ENCODE results near the gene NLGN3.

NLGN3 gene

DNA sequence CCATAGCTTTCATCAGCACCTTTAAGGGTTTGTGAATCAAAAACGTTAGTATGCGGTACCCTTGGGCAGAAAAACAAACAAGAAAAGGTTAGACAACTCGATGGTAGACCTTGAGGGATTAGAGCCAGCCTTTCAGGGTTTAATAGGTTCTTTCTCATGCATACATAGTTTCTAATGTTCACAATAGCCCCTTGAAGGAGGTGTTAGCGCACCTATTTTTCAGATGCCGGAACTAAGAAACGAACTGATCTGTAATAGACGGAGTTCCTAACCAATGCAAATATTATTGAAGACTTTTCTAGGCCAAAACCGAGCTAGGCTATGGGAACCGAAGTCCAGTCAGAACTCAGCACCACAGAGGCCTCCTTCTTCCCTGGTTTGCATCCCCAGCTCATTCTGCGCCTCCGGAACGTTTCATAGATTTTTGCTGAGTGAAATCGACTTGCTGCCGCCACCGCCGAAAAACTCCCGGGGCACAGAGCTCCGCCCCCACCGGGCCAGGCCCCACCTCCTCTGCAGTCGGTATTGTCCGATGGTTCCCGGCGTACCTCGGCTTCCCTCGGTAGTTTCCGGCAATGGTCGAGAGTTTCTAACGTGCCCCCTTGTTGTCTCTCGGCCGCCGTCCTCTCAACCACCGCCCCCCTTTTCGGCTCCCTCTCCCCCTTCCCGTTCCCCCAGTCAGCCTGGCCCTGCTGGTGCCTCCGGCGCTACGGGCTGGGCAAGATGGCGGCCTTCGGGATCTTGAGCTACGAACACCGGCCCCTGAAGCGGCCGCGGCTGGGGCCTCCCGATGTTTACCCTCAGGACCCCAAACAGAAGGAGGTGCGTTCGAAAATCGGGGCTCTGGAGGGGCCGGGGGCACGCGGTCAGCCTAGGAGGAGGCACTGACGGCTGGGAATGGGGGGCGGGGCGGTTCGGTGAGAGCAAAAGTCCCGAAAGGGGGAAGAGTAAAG lies 26.3 kb upstream of the NLGN3 start, which contains the start of gene MED12:
TSS of gene MED12 (plus strand) at position 565 of the 953 bp plus-strand sequence. CDS start at position 724, 159 bp downstream.
- DNase-seq (ENCODE audit: low read depth), result peak; percentile 22

DNA sequence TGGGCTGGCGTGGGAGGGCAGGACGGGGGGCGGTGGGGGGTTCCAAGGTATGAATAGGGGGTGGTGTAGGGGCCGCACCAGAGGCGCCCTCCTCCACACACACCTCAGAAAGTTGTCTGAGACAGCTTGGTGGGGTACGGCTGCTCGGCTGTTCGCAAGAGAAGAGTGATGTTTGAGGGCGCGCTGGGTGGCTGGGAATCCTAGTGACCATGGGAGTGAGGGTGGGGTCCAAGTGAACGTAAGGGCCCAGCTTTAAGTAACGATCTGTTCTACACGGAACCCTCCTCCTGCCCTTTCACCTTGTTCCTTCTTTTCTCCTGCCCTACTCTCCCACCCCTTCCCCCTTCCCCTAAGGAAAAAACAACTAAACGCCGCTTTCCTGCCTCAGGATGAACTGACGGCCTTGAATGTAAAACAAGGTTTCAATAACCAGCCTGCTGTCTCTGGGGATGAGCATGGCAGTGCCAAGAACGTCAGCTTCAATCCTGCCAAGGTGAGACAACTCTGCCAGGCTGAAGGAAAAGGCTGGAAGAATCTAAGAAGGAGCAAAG lies 25.6 kb upstream of the NLGN3 start:
- DNase-seq (ENCODE audit: low read depth), result no peak

DNA sequence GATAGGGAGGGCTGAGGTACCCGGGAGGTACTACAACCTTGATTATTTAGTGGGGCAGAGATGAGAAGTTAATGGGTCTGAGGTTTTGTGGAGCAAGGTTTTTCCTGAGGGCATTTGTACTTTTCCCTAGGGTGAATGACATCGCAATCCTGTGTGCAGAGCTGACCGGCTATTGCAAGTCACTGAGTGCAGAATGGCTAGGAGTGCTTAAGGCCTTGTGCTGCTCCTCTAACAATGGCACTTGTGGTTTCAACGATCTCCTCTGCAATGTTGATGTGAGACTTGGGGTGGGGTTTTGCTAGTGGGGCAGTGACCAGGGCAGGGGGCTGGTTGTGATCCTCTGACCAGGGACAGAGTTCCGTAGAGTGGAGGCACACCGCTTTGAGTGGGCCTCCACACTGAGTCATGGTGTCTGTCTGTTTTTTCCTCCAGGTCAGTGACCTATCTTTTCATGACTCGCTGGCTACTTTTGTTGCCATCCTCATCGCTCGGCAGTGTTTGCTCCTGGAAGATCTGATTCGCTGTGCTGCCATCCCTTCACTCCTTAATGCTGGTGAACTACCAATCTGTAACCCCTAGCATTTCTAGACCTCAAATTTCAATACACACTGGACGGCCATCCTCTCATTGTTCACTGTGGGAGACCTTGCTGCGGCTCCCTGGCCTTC lies 16.3 kb upstream of the NLGN3 start:
- no peak for DNase-seq (ENCODE audit: low read depth)

DNA sequence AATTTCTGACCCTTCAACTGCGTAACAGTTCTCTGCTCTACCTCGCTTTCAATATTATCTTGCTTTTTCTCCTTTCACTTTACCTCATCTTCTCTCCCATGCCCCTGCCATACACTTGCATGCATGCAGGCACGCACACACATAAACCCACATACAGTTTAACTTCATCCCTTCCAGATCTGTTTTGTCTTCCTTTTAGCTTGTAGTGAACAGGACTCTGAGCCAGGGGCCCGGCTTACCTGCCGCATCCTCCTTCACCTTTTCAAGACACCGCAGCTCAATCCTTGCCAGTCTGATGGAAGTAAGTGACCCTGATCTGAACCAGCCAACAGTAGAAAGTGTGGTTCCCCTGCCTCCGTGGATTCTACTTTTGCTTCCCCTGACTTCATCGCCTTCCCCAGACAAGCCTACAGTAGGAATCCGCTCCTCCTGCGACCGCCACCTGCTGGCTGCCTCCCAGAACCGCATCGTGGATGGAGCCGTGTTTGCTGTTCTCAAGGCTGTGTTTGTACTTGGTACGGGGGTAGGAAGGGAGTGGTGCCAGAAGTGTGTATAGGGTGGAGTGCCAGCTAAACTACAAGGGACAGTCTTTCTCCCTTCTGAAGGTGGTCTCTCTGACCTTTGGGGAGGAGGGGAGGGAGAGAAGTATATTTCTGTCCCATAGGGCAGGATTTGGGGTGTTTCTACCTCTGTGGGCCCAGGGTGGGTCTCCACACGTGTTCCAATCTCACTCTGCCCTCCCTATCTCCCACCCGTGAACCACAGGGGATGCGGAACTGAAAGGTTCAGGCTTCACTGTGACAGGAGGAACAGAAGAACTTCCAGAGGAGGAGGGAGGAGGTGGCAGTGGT lies 15.5 kb upstream of the NLGN3 start:
- DNase-seq (ENCODE audit: low read depth), result no peak

DNA sequence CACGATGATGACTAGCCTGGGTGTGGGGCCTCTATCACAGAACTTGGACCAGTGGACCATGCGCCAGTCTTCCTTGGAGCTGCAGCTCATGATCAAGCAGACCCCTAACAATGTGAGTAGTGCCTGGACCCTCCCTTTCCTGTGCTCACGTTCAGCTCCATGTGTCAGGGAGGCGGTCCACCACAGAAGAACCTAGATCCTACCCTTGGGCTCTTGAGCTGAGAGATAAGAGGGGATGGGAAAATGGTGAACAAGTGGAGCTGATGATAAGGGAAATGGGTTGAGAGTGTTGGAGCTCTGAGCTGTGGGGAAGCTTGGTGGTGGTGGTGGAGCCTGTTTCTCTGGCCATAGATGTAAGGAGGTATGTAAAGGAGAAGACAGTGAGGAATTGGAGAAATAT lies 13.1 kb upstream of the NLGN3 start:
- DNase-seq (ENCODE audit: low read depth), result no peak

DNA sequence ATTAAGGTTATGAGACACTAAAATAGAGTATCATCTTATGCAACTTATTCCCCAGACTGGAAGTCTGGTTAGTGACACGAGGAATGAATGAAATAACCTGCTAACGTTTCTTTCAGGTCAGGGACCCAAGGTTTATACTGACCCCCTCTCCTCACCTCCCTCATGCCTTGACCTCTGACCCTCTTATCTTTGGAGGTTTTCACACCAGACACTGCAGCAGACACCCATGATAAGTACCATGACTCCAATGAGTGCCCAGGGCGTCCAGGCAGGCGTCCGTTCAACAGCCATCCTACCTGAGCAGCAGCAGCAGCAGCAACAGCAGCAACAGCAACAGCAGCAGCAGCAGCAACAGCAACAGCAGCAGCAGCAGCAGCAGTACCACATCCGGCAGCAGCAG lies 4.2 kb upstream of the NLGN3 start:
- no peak for DNase-seq (ENCODE audit: low read depth)

DNA sequence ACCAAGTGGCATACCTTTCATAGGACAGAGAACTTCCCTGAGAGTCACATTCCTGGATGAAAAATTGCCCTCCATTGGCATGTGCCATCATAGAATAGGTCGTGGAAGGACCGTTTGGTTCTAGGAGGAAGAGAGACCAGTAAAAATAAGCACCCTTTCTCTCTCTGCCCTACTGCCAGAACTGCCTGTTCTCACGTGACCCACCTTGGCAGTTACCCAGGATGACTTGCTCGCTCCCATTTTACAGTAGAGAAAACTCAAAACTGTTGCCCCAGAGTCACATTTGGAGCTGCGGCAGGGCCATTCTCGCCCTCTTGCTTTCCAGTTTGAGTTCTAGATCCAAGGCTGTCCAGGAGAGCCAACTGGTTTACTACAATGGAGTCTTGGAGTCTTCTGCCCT lies 1.1 kb upstream of the NLGN3 start:
- no peak for DNase-seq (ENCODE audit: low read depth)

DNA sequence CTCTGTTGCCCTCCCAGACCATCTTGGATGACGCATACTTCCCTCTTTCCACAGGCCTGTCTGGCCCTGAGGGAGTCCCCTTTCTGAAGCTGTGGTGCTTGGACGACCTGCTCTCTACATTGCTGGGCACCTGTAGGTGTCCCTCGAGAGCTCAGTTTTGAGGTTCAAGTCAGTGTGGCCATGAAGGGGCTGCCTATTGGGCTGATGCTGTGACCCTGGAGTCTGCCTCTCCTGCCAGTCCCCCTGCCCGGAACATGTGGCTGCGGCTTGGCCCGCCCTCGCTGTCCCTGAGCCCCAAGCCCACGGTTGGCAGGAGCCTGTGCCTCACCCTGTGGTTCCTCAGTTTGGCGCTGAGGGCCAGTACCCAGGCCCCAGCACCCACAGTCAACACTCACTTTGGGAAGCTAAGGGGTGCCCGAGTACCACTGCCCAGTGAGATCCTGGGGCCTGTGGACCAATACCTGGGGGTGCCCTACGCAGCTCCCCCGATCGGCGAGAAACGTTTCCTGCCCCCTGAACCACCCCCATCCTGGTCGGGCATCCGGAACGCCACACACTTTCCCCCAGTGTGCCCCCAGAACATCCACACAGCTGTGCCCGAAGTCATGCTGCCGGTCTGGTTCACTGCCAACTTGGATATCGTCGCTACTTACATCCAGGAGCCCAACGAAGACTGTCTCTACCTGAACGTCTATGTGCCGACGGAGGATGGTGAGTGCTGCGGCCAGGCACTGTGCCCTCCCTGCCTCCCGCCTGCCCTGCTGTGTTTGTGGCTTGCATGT lies 3.0 kb downstream of the NLGN3 start:
- no peak for DNase-seq (ENCODE audit: low read depth)

DNA sequence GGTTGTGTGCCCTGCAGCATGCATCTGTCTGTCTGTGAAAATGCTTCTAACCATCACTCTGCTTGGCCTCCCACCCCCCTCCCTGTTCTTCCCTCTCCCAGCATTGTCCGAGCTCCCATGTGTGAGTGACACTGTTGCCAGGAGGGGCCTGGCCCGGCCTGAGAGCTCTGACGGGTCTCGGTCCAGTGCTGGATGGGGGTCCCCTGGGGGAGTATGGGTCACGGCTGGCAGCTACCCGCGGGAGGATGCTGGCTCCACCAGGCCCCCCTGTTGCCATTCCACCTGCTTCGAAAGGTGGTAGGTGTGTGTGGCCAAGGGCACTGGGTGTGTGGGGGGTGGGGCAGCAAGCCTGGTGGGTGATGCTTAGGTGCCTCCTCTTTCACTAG lies 3.6 kb downstream of the NLGN3 start:
- no peak for DNase-seq (ENCODE audit: low read depth)

DNA sequence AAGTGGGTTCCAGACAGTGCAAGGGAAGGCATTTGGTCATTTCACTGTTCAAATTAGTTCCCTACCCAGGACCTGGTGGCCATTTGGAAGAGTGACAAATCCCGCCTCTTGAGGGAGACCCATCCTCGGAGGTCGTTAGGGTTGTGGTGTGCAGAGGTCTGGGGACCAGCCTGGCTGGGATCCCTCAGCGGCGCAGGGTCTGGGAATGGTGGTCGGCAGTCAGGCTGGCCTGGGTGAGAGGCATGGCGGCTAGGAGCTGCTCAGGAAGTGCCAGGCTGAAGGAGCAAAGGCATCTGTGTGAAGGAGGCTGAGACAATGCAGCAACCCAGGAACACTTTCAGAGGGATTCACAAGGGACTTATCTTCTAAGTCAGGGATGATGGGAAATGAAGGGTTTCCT lies 6.7 kb downstream of the NLGN3 start:
- no peak for DNase-seq (ENCODE audit: low read depth)

DNA sequence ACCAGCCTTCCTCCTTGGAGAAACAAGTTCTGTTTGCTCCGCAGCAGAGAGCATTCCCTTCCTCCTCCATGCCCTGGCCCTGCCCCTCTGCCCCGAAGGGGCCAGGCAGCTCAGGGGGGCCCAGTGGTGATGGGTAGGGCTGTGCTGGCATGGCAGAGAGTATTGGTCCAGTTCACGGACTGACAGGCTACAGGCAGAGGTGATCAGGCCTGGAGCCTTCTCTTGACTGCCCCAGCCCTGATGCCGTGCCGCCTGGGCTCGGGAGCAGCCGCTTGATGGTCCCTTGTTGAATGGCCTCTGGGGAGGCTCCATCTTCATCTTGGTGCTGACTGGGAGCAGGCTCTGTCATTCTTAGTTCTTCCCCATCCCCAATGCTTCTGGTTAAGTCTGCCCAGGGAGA lies 9.6 kb downstream of the NLGN3 start:
- DNase-seq (ENCODE audit: low read depth), result no peak

DNA sequence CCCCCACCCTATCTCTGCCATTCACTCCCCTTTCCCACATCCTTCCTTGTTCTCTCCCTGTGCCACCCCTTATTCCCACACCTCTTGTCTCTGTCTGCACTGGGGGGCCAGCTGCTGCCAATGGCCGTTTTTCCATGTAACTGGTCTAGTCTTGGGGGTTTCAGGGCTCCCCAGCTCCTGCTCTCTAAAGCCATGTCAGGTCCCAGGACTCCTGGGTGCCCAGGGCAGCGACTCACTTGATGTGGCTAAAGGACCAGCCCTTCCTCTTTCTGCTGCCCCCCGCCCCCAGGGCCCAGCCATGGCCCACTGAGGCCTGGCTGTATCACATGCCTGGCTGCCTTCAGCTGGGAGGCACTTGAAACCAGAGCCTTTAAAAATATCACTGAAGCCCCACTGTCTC lies 10.0 kb downstream of the NLGN3 start:
- DNase-seq (ENCODE audit: low read depth), result no peak

DNA sequence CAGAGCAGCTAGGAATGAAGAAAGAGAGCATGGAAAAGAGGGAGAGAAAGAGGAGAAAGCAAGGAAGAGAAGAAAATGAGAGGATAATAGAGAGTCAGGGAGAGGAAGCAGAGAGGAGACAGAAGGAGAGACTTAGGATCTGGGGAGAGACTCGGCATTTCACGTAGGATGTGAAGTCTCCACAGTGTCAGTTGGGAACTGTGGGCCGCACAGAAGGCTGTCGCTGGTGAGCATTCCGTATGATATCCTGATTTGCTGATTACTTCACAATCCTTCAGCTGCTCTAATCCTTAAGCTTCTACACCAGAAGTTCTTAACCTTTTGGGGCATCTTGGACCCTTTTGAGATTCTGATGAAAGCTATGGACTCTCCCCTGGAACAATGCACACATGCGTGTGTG lies 14.0 kb downstream of the NLGN3 start:
- no peak for DNase-seq (ENCODE audit: low read depth)

DNA sequence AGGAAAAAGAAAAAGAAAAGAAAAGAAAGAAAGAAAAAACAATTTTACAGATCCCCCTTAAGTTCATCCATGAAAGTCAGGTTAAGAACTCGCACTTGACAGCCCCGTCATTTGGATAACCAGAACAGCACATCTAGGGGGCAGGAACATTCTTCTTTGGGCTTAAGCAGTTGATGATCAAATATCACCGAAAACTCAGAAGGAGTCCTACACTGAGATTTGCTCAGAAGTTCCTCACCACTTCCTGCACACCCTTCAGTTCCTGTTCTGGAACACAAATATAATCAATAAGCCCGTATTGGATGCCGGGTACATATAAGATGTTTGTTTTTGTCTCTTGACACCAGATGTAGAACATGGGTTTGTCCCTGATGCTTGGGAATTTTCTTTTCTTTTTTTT lies 14.7 kb downstream of the NLGN3 start:
- no peak for DNase-seq (ENCODE audit: low read depth)

DNA sequence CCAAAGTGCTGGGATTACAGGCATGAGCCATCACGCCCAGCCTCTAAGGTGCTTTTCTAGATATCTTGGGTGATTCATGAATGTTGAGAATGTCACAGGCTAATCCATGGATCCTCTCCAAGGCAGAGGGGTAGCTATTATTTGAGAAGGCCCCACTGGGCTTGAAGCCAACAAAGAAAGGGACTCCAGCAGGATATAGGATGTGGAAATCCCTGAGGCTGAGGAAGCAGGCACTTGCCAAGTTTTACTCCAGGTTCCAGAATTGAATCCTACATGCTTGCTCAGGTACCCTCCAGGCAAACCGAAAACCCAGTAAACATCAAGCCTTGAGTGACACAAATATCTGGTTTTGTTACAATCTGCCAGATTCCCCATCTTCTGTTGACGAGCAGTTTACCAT lies 15.8 kb downstream of the NLGN3 start:
- no peak for DNase-seq (ENCODE audit: low read depth)

DNA sequence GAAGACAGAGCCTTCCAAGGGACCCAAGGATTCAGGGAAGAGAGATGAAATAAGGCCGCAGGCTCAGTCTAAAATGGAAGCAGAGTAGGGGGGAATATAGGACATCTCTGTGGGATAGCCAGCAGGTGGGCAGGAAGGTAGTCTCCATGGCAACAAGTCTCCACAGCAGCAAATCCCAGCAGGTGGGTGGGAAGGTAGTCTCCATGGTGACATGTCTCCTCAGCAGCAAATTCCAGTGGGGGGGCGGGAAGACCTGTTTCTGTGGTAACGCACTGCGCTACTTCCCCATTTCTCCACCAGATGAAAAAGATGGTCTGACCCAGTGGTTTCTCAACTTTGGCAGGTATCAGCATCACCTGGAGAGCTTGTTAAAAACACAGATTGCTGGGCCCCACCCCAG lies 18.3 kb downstream of the NLGN3 start:
- DNase-seq (ENCODE audit: low read depth), result no peak

DNA sequence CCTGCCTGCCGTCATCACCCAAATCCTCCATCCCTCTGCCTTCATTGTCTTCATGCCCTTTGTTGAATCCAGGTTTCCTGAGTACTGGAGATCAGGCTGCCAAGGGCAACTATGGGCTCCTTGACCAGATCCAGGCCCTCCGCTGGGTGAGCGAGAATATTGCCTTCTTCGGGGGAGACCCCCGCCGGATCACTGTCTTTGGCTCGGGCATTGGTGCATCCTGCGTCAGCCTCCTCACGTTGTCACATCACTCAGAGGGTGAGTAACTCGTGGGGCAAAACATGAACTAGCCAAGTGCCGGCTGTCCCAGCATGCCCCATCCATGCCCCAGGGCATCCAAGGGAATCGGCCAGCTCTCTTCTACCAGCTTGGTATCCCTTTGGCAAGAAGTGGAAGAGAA lies 19.4 kb downstream of the NLGN3 start:
- DNase-seq (ENCODE audit: low read depth), result no peak

DNA sequence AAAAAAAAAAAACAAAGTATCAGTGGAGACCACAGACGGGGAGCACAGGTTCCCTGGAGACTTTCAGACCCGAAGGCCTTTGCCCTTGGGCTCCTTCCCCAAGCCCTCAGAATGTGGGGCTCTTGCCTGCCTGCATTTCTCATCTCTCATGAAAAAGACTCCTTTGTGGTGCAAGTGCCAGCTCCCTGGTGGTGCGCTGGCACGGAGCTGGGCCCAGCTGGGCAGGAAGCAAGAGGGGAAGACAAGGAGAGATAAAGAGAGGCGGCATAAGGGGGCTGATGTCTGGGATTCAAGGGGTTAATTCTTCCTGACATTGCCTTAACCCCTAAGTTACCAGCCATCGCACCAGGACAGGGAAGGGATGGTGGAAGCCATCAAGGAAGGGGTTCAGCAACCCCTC lies 21.8 kb downstream of the NLGN3 start:
- DNase-seq (ENCODE audit: low read depth), result no peak

DNA sequence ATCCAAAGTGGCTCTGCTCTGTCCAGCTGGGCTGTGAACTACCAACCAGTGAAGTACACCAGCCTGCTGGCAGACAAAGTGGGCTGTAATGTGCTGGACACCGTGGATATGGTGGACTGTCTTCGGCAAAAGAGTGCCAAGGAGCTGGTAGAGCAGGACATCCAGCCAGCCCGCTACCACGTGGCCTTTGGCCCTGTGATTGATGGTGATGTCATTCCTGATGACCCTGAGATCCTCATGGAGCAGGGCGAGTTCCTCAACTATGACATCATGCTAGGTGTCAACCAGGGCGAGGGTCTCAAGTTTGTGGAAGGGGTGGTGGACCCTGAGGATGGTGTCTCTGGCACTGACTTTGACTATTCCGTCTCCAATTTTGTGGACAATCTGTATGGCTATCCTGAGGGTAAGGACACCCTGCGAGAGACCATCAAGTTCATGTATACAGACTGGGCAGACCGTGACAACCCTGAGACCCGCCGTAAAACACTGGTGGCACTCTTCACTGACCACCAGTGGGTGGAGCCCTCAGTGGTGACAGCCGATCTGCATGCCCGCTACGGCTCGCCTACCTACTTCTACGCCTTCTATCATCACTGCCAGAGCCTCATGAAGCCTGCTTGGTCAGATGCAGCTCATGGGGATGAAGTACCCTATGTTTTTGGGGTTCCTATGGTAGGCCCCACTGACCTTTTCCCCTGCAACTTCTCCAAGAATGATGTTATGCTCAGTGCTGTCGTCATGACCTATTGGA lies 22.6 kb downstream of the NLGN3 start:
- no peak for DNase-seq (ENCODE audit: low read depth)

DNA sequence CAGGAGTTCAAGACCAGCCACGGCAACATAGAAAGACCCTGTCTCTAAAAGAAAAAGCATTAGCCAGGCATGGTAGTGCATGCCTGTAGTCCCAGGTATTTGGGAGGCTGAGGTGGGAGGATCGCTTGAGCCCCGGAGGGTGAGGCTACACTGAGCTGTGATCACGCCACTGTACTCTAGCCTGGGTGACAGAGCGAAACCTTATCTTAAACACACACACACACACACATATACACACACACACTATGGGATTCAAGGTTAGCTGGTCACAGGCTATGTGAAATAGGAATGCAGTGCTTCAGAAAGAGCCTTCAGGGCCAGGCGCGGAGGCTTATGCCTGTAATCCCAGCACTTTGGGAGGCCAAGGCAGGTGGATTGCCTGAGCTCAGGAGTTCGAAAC lies 23.5 kb downstream of the NLGN3 start:
- no peak for DNase-seq (ENCODE audit: low read depth)

DNA sequence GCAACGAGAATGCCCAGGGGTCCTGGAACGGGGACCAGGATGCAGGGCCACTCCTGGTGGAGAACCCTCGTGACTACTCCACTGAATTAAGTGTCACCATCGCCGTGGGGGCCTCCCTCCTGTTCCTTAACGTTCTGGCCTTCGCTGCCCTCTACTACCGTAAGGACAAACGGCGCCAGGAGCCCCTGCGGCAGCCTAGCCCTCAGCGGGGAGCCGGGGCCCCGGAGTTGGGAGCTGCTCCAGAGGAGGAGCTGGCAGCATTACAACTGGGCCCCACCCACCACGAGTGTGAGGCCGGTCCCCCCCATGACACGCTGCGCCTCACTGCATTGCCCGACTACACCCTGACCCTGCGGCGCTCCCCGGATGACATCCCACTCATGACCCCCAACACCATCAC lies 24.9 kb downstream of the NLGN3 start:
- DNase-seq (ENCODE audit: low read depth), result no peak
